ENCODE measurements around the gene ZNF433. TPM values are rescaled to one million over a fixed set of nuclear protein-coding genes. Genes with fewer than 3 reads are reported as not detected.

Gene ZNF433
- total RNA-seq, 1 donor from 2014 or later, result not detected

- Histone ChIP-seq H3K9me3 (peaks cover 0 to 13% of the 10 kb centered on the region in 2 donors), H3K36me3 (no peaks in the 10 kb centered on the region), H3K27ac (no peak overlapping the region), H3K4me3 (peak overlapping the region in 1 of 2 donors; percentile 92), H3K27me3 (no peaks in the 10 kb centered on the region), H3K4me1 (no peaks in the 10 kb centered on the region)
- intact Hi-C loops (cut with DNase I), result loop anchor here (1.0 kb wide), 3 partner anchors 61 to 172 kb away; partner anchors contain the start of genes ZNF440 and ZNF700
- DNase-seq (ENCODE audit: low spot score in 2 of 2), result no peak
- no peak for TF ChIP-seq CTCF (IDR thresholded peaks at IDR 0.05)
These were observed 48.7 kb downstream of the ZNF433 start for GRCh38 chr19:11986754-11987153.

GRCh38 chr19:11984986-11985385, 50.5 kb downstream of the ZNF433 start:
- Histone ChIP-seq H3K36me3 (no peaks in the 10 kb centered on the region), H3K27me3 (no peaks in the 10 kb centered on the region), H3K27ac (no peak overlapping the region), H3K4me3 (no peak overlapping the region), H3K4me1 (no peaks in the 10 kb centered on the region), H3K9me3 (peaks cover 14 to 31% of the 10 kb centered on the region in 2 donors)
- DNase-seq (ENCODE audit: low spot score in 2 of 2), result no peak
- intact Hi-C loops (cut with DNase I), result no loop called here
- no peak for TF ChIP-seq CTCF (IDR thresholded peaks at IDR 0.05)

GRCh38 chr19:11982526-11982925, 53.0 kb downstream of the ZNF433 start:
- Histone ChIP-seq H3K27me3 (no peaks in the 10 kb centered on the region), H3K4me3 (no peak overlapping the region), H3K36me3 (peaks cover 20 to 22% of the 10 kb centered on the region in 2 donors), H3K27ac (no peak overlapping the region), H3K9me3 (peaks cover 37 to 55% of the 10 kb centered on the region in 2 donors), H3K4me1 (no peaks in the 10 kb centered on the region)
- no peak for DNase-seq (ENCODE audit: low spot score in 2 of 2)
- intact Hi-C loops (cut with DNase I), result no loop called here
- no peak for TF ChIP-seq CTCF (IDR thresholded peaks at IDR 0.05)

- Histone ChIP-seq H3K9me3 (peaks cover 38 to 79% of the 10 kb centered on the region in 2 donors), H3K27me3 (no peaks in the 10 kb centered on the region), H3K4me3 (no peak overlapping the region), H3K27ac (no peak overlapping the region), H3K36me3 (peaks cover 24 to 30% of the 10 kb centered on the region in 2 donors), H3K4me1 (no peaks in the 10 kb centered on the region)
- intact Hi-C loops (cut with DNase I), result no loop called here
- no peak for TF ChIP-seq CTCF (IDR thresholded peaks at IDR 0.05)
- no peak for DNase-seq (ENCODE audit: low spot score in 2 of 2)
These were observed 56.0 kb downstream of the ZNF433 start for GRCh38 chr19:11979527-11979926.

- no peak overlapping the region for H3K27ac ChIP-seq
- H3K9me3 ChIP-seq, result peaks cover 38 to 85% of the 10 kb centered on the region in 2 donors
- H3K27me3 ChIP-seq, result no peaks in the 10 kb centered on the region
- H3K36me3 ChIP-seq, result peaks cover 24 to 30% of the 10 kb centered on the region in 2 donors
- no peak for TF ChIP-seq CTCF (IDR thresholded peaks at IDR 0.05)
- DNase-seq (ENCODE audit: low spot score in 2 of 2), result no peak
- intact Hi-C loops (cut with DNase I), result no loop called here
- no peak overlapping the region for H3K4me3 ChIP-seq
- no peaks in the 10 kb centered on the region for H3K4me1 ChIP-seq
These were observed 56.9 kb downstream of the ZNF433 start for GRCh38 chr19:11978492-11979100.
